Neural progenitor cell (in vitro differentiated cells): Measurements from ENCODE around the gene NHLH1. TPM values are rescaled to one million over a fixed set of nuclear protein-coding genes. Genes with fewer than 3 reads are reported as not detected.

ENCODE experiments used
- DNase-seq: peaks from one replicate; pipeline ENCODE4 v3.0.0-alpha.2; 2016; ENCODE audit warnings: low spot score
- H2AFZ ChIP-seq: fragments of 200-600 bp; sonication (generic); replicated peaks from 2 replicates; pipeline ENCODE4 v1.6.1; 2016; ENCODE audit warnings: antibody characterized with exemption
- H3F3A ChIP-seq: fragments of 200-600 bp; sonication (generic); 2 replicates; pipeline ENCODE4 v1.6.1; 2016; ENCODE audit warnings: antibody characterized with exemption, low read depth
- H3K27ac ChIP-seq: fragments of 200-600 bp; sonication (generic); 2 replicates; pipeline ENCODE4 v1.5.1; 2016; ENCODE audit warnings: mild to moderate bottlenecking
- H3K27me3 ChIP-seq: fragments of 200-600 bp; sonication (generic); 2 replicates; pipeline ENCODE4 v1.6.1; 2016; ENCODE audit warnings: mild to moderate bottlenecking, moderate library complexity
- H3K36me3 ChIP-seq: fragments of 200-600 bp; sonication (generic); 2 replicates; pipeline ENCODE4 v1.5.1; 2016
- H3K4me1 ChIP-seq: fragments of 200-600 bp; sonication (generic); 2 replicates; pipeline ENCODE4 v1.6.1; 2016; ENCODE audit warnings: mixed run types
- H3K4me2 ChIP-seq: fragments of 200-600 bp; sonication (generic); 2 replicates; pipeline ENCODE4 v1.6.1; 2016
- H3K4me3 ChIP-seq: fragments of 200-600 bp; sonication (generic); 2 replicates; pipeline ENCODE4 v1.5.1; 2016
- H3K79me2 ChIP-seq: fragments of 200-600 bp; sonication (generic); 2 replicates; pipeline ENCODE4 v1.6.1; 2016; ENCODE audit warnings: low read depth
- H3K9ac ChIP-seq: fragments of 200-600 bp; sonication (generic); 2 replicates; pipeline ENCODE4 v1.6.1; 2016
- H3K9me3 ChIP-seq: fragments of 200-600 bp; sonication (generic); 2 replicates; pipeline ENCODE4 v1.5.1; 2016; ENCODE audit warnings: low read depth
- H4K20me1 ChIP-seq: fragments of 200-600 bp; sonication (generic); 2 replicates; pipeline ENCODE4 v1.6.1; 2016; ENCODE audit warnings: low read depth
- H3K27ac Mint-ChIP-seq: 3 replicates; pipeline ENCODE4 v1.8.0; 2021; ENCODE audit warnings: mixed read lengths
- H3K27me3 Mint-ChIP-seq: 2 replicates; pipeline ENCODE4 v1.8.0; 2022; ENCODE audit warnings: low read depth, mild to moderate bottlenecking, inconsistent platforms, moderate library complexity, mixed read lengths; ENCODE audit not compliant: insufficient read depth
- H3K36me3 Mint-ChIP-seq: 3 replicates; pipeline ENCODE4 v1.8.0; 2021; ENCODE audit warnings: mixed read lengths
- H3K4me1 Mint-ChIP-seq: 3 replicates; pipeline ENCODE4 v1.8.0; 2021; ENCODE audit warnings: mixed read lengths
- H3K4me3 Mint-ChIP-seq: 3 replicates; pipeline ENCODE4 v1.8.0; 2021; ENCODE audit warnings: mild to moderate bottlenecking, moderate library complexity, mixed read lengths
- H3K9me3 Mint-ChIP-seq: 3 replicates; pipeline ENCODE4 v1.8.0; 2020; ENCODE audit warnings: mixed read lengths
- EZH2 ChIP-seq: fragments of 200-600 bp; sonication (generic); IDR thresholded peaks from 2 replicates; pipeline ENCODE4 v1.6.1; 2017; ENCODE audit warnings: antibody characterized with exemption, mild to moderate bottlenecking, moderate library complexity
- EZH2phosphoT487 ChIP-seq: fragments of 200-600 bp; sonication (generic); IDR thresholded peaks from 2 replicates; pipeline ENCODE4 v1.6.1; 2017; ENCODE audit warnings: antibody characterized with exemption
- total RNA-seq: library from RNA; depleted of rRNA; stranded (reverse); fragments of >200 nt; gene quantifications from 2 replicates; pipeline ENCODE4 v1.2.3, GENCODE V29; 2015; ENCODE audit warnings: low replicate concordance
- TF ChIP-seq, protein P1 (sequence below): fragments of 200-600 bp; sonication (generic); IDR thresholded peaks from 2 replicates; pipeline ENCODE4 v1.5.1; 2017; ENCODE audit warnings: antibody characterized with exemption, mild to moderate bottlenecking

Gene NHLH1
- total RNA-seq, 1 donor from 2014 or later: 0.07 TPM

DNA sequence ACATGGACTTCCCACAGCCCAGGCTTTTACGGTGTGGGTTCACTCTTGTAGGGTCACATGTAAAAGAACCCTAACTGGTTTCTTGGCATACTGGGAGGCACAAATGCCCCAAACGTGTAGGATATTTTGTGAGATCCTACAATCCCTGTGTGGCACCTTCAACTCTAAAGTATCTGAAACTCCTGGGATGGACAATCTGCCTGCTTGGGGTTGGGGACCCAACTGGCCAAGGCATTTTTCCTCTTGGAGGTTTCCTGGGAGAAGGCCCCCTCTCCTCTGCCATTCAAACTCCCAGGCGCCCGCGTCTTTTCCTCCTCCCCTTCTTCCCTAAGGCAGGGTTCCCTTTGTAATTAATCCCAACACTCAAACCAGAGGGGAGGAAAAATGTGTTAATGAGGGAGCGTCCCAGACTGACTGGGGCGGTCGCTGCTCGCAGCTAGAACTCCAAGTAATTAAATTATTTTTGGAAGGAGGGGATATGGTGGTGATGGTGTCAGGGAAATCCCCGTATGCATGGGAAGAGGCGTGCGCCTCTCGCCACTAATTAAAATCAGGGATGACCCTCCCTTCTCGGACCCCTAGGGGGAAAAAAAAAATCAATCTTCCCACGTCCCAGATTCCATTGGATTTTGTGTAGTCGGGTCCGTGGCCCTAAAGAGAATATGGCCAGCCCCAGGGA, 32.8 kb downstream of the NHLH1 start:
- H3K79me2 ChIP-seq: peaks cover 43% of the 10 kb centered on the region
- peak overlapping the region; percentile 80 for H3K9ac ChIP-seq
- H3K4me2 ChIP-seq: peak overlapping the region; percentile 97
- H3K27ac Mint-ChIP-seq: peak overlapping the region; percentile 14
- H3K36me3 Mint-ChIP-seq: peaks cover 12% of the 10 kb centered on the region
- peaks cover 55% of the 10 kb centered on the region for H3K4me1 Mint-ChIP-seq
- H3K27me3 Mint-ChIP-seq: no peaks in the 10 kb centered on the region
- H3K9me3 Mint-ChIP-seq: no peaks in the 10 kb centered on the region
- no peaks in the 10 kb centered on the region for H3K27me3 ChIP-seq
- no peak for TF ChIP-seq EZH2phosphoT487
- TF ChIP-seq, protein P1, sequence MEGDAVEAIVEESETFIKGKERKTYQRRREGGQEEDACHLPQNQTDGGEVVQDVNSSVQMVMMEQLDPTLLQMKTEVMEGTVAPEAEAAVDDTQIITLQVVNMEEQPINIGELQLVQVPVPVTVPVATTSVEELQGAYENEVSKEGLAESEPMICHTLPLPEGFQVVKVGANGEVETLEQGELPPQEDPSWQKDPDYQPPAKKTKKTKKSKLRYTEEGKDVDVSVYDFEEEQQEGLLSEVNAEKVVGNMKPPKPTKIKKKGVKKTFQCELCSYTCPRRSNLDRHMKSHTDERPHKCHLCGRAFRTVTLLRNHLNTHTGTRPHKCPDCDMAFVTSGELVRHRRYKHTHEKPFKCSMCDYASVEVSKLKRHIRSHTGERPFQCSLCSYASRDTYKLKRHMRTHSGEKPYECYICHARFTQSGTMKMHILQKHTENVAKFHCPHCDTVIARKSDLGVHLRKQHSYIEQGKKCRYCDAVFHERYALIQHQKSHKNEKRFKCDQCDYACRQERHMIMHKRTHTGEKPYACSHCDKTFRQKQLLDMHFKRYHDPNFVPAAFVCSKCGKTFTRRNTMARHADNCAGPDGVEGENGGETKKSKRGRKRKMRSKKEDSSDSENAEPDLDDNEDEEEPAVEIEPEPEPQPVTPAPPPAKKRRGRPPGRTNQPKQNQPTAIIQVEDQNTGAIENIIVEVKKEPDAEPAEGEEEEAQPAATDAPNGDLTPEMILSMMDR: peak; percentile 14
- peaks cover 15% of the 10 kb centered on the region for H3F3A ChIP-seq
- no peaks in the 10 kb centered on the region for H3K36me3 ChIP-seq
- H3K27ac ChIP-seq: peak overlapping the region; percentile 97
- peaks cover 34% of the 10 kb centered on the region for H4K20me1 ChIP-seq
- peak overlapping the region; percentile 100 for H3K4me3 ChIP-seq
- H2AFZ ChIP-seq: peak overlapping the region; percentile 73
- H3K4me3 Mint-ChIP-seq: peak overlapping the region; percentile 82
- no peaks in the 10 kb centered on the region for H3K9me3 ChIP-seq
- DNase-seq: peak; percentile 76
- peaks cover 54% of the 10 kb centered on the region for H3K4me1 ChIP-seq

DNA sequence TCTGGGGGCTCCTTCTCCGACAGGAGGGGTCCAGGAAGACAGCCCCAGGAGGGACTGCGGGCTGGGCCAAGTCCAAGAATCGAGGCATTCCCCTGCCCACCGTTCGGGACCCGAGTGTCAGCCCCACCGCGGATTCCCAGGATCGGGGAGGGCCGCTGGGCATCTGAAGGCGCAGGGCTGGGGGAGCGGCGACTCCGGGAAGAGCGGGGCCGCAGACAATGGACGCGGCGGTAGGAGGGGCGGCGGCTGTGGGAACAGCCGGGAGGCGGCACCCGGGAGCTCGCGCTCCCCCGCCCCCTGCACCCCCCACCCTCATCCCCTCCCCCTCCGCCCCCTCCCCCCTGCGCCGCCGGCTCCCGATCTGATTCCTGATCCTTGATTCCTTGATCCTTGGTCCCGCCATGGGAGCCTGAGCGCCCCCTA, 33.4 kb downstream of the NHLH1 start, which contains the start of gene VANGL2:
Gene VANGL2 (plus strand): TSS at position 342 of the 423 bp plus-strand sequence. CDS start 15,274 bp downstream, outside the sequence.
- Histone ChIP-seq H4K20me1 (peaks cover 39% of the 10 kb centered on the region), H3K4me3 (peak within 1 kb of the TSS; percentile 100), H3F3A (peaks cover 15% of the 10 kb centered on the region), H3K27ac (peak within 1 kb of the TSS; percentile 97), H2AFZ (peak within 1 kb of the TSS; percentile 74), H3K27me3 (no peaks in the 10 kb centered on the region), H3K9ac (peak within 1 kb of the TSS; percentile 92), H3K9me3 (no peaks in the 10 kb centered on the region), H3K4me1 (peaks cover 59% of the 10 kb centered on the region), H3K4me2 (peak within 1 kb of the TSS; percentile 98), H3K36me3 (no peaks in the 10 kb centered on the region), H3K79me2 (peaks cover 48% of the 10 kb centered on the region)
- peaks cover 60% of the 10 kb centered on the region for H3K4me1 Mint-ChIP-seq
- H3K27me3 Mint-ChIP-seq: no peaks in the 10 kb centered on the region
- TF ChIP-seq, protein P1: no peak
- no peak for TF ChIP-seq EZH2
- no peak for TF ChIP-seq EZH2phosphoT487
- DNase-seq: peak; percentile 93
- H3K9me3 Mint-ChIP-seq: no peaks in the 10 kb centered on the region
- peaks cover 16% of the 10 kb centered on the region for H3K36me3 Mint-ChIP-seq
- H3K27ac Mint-ChIP-seq: peak within 1 kb of the TSS; percentile 78
- peak within 1 kb of the TSS; percentile 97 for H3K4me3 Mint-ChIP-seq

DNA sequence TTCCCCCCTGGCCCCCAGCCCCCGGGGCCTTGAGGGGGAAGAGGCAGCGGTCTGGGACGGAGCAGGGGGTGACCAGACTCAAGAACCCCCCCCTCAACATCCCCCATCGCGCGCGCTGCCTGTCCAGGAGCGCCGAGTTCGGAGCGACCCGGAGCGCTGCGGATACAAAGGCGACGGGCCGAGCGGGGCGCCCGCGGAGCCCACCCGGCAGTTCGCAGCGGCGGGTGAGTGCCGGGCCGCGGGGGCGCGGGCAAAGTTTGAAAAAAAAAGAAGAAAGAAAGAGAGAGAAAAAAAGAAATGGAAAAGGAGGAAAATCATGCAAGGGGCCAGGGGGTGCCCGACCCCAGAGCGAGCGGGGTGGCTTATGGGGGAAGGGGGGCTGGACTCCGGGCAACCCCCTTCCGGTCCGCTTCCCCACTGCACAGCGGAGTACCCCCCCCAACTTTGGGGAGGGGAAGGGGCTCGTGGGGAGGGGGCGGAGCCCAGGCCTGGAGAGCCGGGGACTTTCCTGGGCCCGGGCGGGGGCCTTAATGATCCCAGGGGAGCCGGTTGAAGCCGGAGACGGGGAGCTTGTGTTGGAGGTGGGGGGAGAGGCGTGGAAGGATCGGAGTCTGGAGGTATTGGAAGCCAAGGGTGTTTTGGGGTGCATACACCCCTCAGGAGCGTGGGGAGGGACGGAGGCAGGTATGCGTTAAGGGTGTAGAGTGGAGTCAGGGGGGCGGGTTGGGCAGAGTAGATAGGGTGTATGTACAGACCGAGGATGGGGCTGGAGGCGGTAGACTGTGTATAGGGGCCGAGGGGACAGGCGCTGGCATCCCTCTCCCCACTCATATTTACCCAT, 34.0 kb downstream of the NHLH1 start:
- H3K4me2 ChIP-seq: peak overlapping the region; percentile 98
- peak overlapping the region; percentile 97 for H3K4me3 Mint-ChIP-seq
- H2AFZ ChIP-seq: peak overlapping the region; percentile 74
- H3K36me3 ChIP-seq: no peaks in the 10 kb centered on the region
- H3K79me2 ChIP-seq: peaks cover 55% of the 10 kb centered on the region
- peak; percentile 88 for DNase-seq
- H4K20me1 ChIP-seq: peaks cover 45% of the 10 kb centered on the region
- H3K4me1 Mint-ChIP-seq: peaks cover 66% of the 10 kb centered on the region
- no peaks in the 10 kb centered on the region for H3K27me3 ChIP-seq
- H3F3A ChIP-seq: peaks cover 15% of the 10 kb centered on the region
- peak overlapping the region; percentile 100 for H3K4me3 ChIP-seq
- H3K4me1 ChIP-seq: peaks cover 65% of the 10 kb centered on the region
- peak overlapping the region; percentile 78 for H3K27ac Mint-ChIP-seq
- no peaks in the 10 kb centered on the region for H3K27me3 Mint-ChIP-seq
- peak overlapping the region; percentile 87 for H3K27ac ChIP-seq
- no peaks in the 10 kb centered on the region for H3K9me3 ChIP-seq
- TF ChIP-seq, protein P1: peak; percentile 22
- TF ChIP-seq EZH2phosphoT487 (no peak), EZH2 (peak; percentile 22)
- H3K9me3 Mint-ChIP-seq: no peaks in the 10 kb centered on the region
- peak overlapping the region; percentile 92 for H3K9ac ChIP-seq
- H3K36me3 Mint-ChIP-seq: peaks cover 20% of the 10 kb centered on the region
